Activated T-helper 1 cell treated with anti-CD3 and anti-CD28 coated beads, Interleukin-2, amount 50 U/mL, for 16 hours (primary cell): ENCODE data around the gene SLC35F1.

ENCODE experiments used
- DNase-seq, 2 donors: peaks; one replicate each; pipeline ENCODE4 v3.0.0-alpha.2; 2020; ENCODE audit warnings: low read depth in 1 of 2, low spot score in 1 of 2

The SLC35F1 gene

GRCh38 chr6:118306392-118307238 lies 399.6 kb downstream of the SLC35F1 start:
- DNase-seq: no peak

GRCh38 chr6:118307581-118307980 lies 400.5 kb downstream of the SLC35F1 start:
- no peak for DNase-seq

GRCh38 chr6:118309337-118310093 lies 402.5 kb downstream of the SLC35F1 start:
- no peak for DNase-seq

GRCh38 chr6:118313208-118313607 lies 406.1 kb downstream of the SLC35F1 start:
- DNase-seq: no peak

- DNase-seq: no peak
Observed at GRCh38 chr6:118313762-118314161, 406.7 kb downstream of the SLC35F1 start.

GRCh38 chr6:118316796-118317384 lies 409.8 kb downstream of the SLC35F1 start:
- DNase-seq: no peak

GRCh38 chr6:118317581-118318563 lies 410.8 kb downstream of the SLC35F1 start:
- no peak for DNase-seq

- DNase-seq: no peak
Observed at GRCh38 chr6:118318648-118319047, 411.6 kb downstream of the SLC35F1 start.

- DNase-seq: no peak
Observed at GRCh38 chr6:118319416-118319815, 412.4 kb downstream of the SLC35F1 start.

GRCh38 chr6:118319894-118320649 lies 413.0 kb downstream of the SLC35F1 start:
- DNase-seq: no peak

GRCh38 chr6:118320652-118321051 lies 413.6 kb downstream of the SLC35F1 start:
- no peak for DNase-seq

- DNase-seq: no peak
Observed at GRCh38 chr6:118324116-118324515, 417.1 kb downstream of the SLC35F1 start.

GRCh38 chr6:118325220-118325860 lies 418.3 kb downstream of the SLC35F1 start:
- DNase-seq: no peak

- no peak for DNase-seq
Observed at GRCh38 chr6:118326712-118327111, 419.6 kb downstream of the SLC35F1 start.

- DNase-seq: no peak
Observed at GRCh38 chr6:118327237-118327636, 420.2 kb downstream of the SLC35F1 start.

GRCh38 chr6:118333772-118334171 lies 426.7 kb downstream of the SLC35F1 start:
- DNase-seq: no peak

GRCh38 chr6:118334634-118335033 lies 427.6 kb downstream of the SLC35F1 start:
- DNase-seq: no peak

GRCh38 chr6:118335325-118335816 lies 428.3 kb downstream of the SLC35F1 start:
- DNase-seq: no peak

- DNase-seq: no peak
Observed at GRCh38 chr6:118344014-118344670, 437.1 kb downstream of the SLC35F1 start.
